ENCODE data around the gene B4GALT5. TPM values are rescaled to one million over a fixed set of nuclear protein-coding genes. Genes with fewer than 3 reads are reported as not detected.

Gene B4GALT5
- total RNA-seq, 1 experiment from 2014 or later = 65.0 TPM

- Histone ChIP-seq H3K9me3 (no peaks in the 10 kb centered on the region), H3K27me3 (replicated peaks; ENCODE audit: control insufficient read depth, insufficient read depth, low read length) (no peaks in the 10 kb centered on the region), H3K4me3 (ENCODE audit: low read depth, low read length) (no peak overlapping the region), H3K36me3 (ENCODE audit: control insufficient read depth, insufficient read depth, low read length) (peaks cover 2% of the 10 kb centered on the region), H3K4me1 (peaks cover 6% of the 10 kb centered on the region)
- TF ChIP-seq, protein P1, sequence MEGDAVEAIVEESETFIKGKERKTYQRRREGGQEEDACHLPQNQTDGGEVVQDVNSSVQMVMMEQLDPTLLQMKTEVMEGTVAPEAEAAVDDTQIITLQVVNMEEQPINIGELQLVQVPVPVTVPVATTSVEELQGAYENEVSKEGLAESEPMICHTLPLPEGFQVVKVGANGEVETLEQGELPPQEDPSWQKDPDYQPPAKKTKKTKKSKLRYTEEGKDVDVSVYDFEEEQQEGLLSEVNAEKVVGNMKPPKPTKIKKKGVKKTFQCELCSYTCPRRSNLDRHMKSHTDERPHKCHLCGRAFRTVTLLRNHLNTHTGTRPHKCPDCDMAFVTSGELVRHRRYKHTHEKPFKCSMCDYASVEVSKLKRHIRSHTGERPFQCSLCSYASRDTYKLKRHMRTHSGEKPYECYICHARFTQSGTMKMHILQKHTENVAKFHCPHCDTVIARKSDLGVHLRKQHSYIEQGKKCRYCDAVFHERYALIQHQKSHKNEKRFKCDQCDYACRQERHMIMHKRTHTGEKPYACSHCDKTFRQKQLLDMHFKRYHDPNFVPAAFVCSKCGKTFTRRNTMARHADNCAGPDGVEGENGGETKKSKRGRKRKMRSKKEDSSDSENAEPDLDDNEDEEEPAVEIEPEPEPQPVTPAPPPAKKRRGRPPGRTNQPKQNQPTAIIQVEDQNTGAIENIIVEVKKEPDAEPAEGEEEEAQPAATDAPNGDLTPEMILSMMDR (IDR thresholded peaks at IDR 0.05; ENCODE audit: insufficient read depth in 1 of 2, low read depth in 1 of 2, low read length in 1 of 2, severe bottlenecking in 1 of 2, unreplicated experiment in 1 of 2) = no peak
- H3K36me3 Mint-ChIP-seq (ENCODE audit: insufficient read depth, unreplicated experiment) = peaks cover 18% of the 10 kb centered on the region
- no TSS peak for BruUV-seq (replicated peaks)
- H3K4me1 Mint-ChIP-seq (ENCODE audit: low read depth, unreplicated experiment) = peaks cover 17% of the 10 kb centered on the region
- no peak for DNase-seq
- no peak overlapping the region for H3K27ac Mint-ChIP-seq (ENCODE audit: unreplicated experiment)
- POLR2A ChIA-PET = no interaction called here
- no peaks in the 10 kb centered on the region for H3K9me3 Mint-ChIP-seq (ENCODE audit: unreplicated experiment)
- no peak overlapping the region for H3K4me3 Mint-ChIP-seq (ENCODE audit: unreplicated experiment)
- CTCF ChIA-PET = no interaction called here
- intact Hi-C loops (cut with micrococcal nuclease; ENCODE audit: unreplicated experiment) = no loop called here
- H3K27me3 Mint-ChIP-seq (ENCODE audit: insufficient read depth, unreplicated experiment) = no peaks in the 10 kb centered on the region
These were observed 52.8 kb downstream of the B4GALT5 start for GRCh38 chr20:49660912-49661311.

DNA sequence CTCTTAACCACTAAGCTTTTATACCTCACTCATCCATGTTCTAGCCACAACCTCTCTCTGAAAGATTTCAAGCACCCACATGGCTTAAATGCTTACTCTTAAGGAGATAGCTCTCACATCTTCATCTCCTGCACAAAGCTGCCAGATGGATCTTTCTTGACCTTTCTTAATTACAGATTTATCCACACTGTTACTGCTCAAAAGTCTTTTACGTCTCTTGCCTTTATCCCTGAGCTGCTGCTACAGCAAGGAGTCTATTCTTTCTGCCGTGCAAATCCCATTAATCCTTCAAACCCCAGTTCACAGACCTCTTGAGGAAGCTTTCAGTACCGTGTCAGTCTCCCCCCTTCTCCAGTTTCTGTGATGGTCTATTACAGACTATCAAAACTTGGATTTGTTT lies 54.6 kb downstream of the B4GALT5 start:
- TF ChIP-seq, protein P1 (IDR thresholded peaks at IDR 0.05; ENCODE audit: insufficient read depth in 1 of 2, low read depth in 1 of 2, low read length in 1 of 2, severe bottlenecking in 1 of 2, unreplicated experiment in 1 of 2) = no peak
- Histone ChIP-seq H3K4me3 (ENCODE audit: low read depth, low read length) (no peak overlapping the region), H3K36me3 (ENCODE audit: control insufficient read depth, insufficient read depth, low read length) (peaks cover 6% of the 10 kb centered on the region), H3K9me3 (no peaks in the 10 kb centered on the region), H3K27me3 (replicated peaks; ENCODE audit: control insufficient read depth, insufficient read depth, low read length) (no peaks in the 10 kb centered on the region), H3K4me1 (peaks cover 6% of the 10 kb centered on the region)
- ChIA-PET CTCF (interaction anchor here (1.2 kb wide), 1 partner anchor 229 kb away, joined by 4 read pairs; no protein-coding TSS in a partner anchor), POLR2A (no interaction called here)
- no TSS peak for BruUV-seq (replicated peaks)
- Mint-ChIP-seq H3K36me3 (ENCODE audit: insufficient read depth, unreplicated experiment) (peaks cover 37% of the 10 kb centered on the region), H3K9me3 (ENCODE audit: unreplicated experiment) (no peaks in the 10 kb centered on the region), H3K27me3 (ENCODE audit: insufficient read depth, unreplicated experiment) (no peaks in the 10 kb centered on the region), H3K4me3 (ENCODE audit: unreplicated experiment) (no peak overlapping the region), H3K27ac (ENCODE audit: unreplicated experiment) (no peak overlapping the region), H3K4me1 (ENCODE audit: low read depth, unreplicated experiment) (peaks cover 12% of the 10 kb centered on the region)
- intact Hi-C loops (cut with micrococcal nuclease; ENCODE audit: unreplicated experiment) = no loop called here
- no peak for DNase-seq

DNA sequence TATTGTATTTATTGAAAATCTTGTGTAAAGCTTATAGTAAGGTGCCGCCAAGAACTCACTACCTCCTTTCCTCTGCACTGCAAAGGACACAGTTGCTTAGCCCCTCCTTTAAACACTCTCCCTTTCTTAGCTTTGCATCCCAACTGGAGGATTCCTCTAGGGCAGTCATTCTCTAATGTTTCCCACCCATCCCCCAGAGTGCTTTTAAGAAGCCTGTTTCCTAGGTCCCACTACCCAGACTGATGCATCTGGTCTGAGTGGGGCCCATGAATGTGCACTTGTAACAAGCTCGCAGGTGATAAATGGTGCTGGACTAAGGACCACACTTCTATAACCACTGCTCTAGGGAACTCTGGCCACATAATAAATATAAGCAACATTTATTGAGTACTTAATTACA lies 55.2 kb downstream of the B4GALT5 start:
- no peak for DNase-seq
- H3K9me3 ChIP-seq = no peaks in the 10 kb centered on the region
- intact Hi-C loops (cut with micrococcal nuclease; ENCODE audit: unreplicated experiment) = no loop called here
- H3K36me3 Mint-ChIP-seq (ENCODE audit: insufficient read depth, unreplicated experiment) = peaks cover 42% of the 10 kb centered on the region
- BruUV-seq (replicated peaks) = no TSS peak
- H3K9me3 Mint-ChIP-seq (ENCODE audit: unreplicated experiment) = no peaks in the 10 kb centered on the region
- no peak overlapping the region for H3K4me3 ChIP-seq (ENCODE audit: low read depth, low read length)
- ChIA-PET POLR2A (no interaction called here), CTCF (interaction anchor here (1.2 kb wide), 1 partner anchor 230 kb away, joined by 4 read pairs; no protein-coding TSS in a partner anchor)
- TF ChIP-seq, protein P1 (IDR thresholded peaks at IDR 0.05; ENCODE audit: insufficient read depth in 1 of 2, low read depth in 1 of 2, low read length in 1 of 2, severe bottlenecking in 1 of 2, unreplicated experiment in 1 of 2) = no peak
- peaks cover 6% of the 10 kb centered on the region for H3K4me1 ChIP-seq
- H3K27me3 ChIP-seq (replicated peaks; ENCODE audit: control insufficient read depth, insufficient read depth, low read length) = no peaks in the 10 kb centered on the region
- H3K36me3 ChIP-seq (ENCODE audit: control insufficient read depth, insufficient read depth, low read length) = peaks cover 8% of the 10 kb centered on the region
- no peak overlapping the region for H3K4me3 Mint-ChIP-seq (ENCODE audit: unreplicated experiment)
- H3K27me3 Mint-ChIP-seq (ENCODE audit: insufficient read depth, unreplicated experiment) = no peaks in the 10 kb centered on the region
- no peak overlapping the region for H3K27ac Mint-ChIP-seq (ENCODE audit: unreplicated experiment)
- H3K4me1 Mint-ChIP-seq (ENCODE audit: low read depth, unreplicated experiment) = peaks cover 12% of the 10 kb centered on the region

Data from Caco-2 (cell line).